ENCODE data around the gene EMCN. TPM values are rescaled to one million over a fixed set of nuclear protein-coding genes. Genes with fewer than 3 reads are reported as not detected.

The EMCN gene
- total and polyA plus RNA-seq, 2 experiments from 2014 or later, result 0.22 to 1.0 TPM

DNA sequence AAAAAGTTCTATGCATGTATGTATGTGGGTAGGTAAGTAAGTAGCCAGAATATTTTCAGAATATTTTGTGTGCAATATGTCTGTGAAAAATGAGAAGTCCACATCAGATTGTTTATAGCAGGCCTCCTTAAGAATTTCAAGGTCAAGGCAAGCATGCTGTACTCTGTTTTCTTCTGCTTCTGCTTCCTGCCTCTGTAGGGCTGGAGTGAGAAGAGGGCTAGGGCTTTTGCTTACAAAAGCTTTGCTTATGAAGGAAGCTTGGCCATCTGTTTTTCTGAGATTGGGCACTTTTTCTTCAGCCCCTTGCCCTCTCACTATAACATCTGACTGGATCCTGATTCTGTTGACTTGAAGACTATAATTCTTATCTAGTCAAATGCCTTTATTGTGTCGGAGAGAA lies 150.4 kb downstream of the EMCN start:
- Histone ChIP-seq H3K9me2 (ENCODE audit: insufficient read depth) (no peaks in the 10 kb centered on the region), H3K9me3 (ENCODE audit: low read depth) (no peaks in the 10 kb centered on the region), H3K36me3 (ENCODE audit: low read depth) (no peaks in the 10 kb centered on the region), H3K79me2 (ENCODE audit: insufficient read depth) (no peaks in the 10 kb centered on the region), H2AFZ (no peak overlapping the region), H3F3A (ENCODE audit: insufficient read depth) (peaks cover 3% of the 10 kb centered on the region; the same call in 1 of the 2 replicates), H3K4me2 (ENCODE audit: unreplicated experiment) (no peak overlapping the region), H3K4me1 (ENCODE audit: insufficient read depth) (peaks cover 4% of the 10 kb centered on the region; the same call in 1 of the 2 replicates), H3K27me3 (replicated peaks; ENCODE audit: insufficient read depth) (no peaks in the 10 kb centered on the region), H3K27ac (no peak overlapping the region), H3K4me3 (no peak overlapping the region), H3K9ac (no peak overlapping the region), H4K20me1 (ENCODE audit: insufficient read depth) (no peaks in the 10 kb centered on the region)
- in situ Hi-C loops (cut with MboI), result no loop called here
- WGBS, 2 experiments (ENCODE audit: low coverage in 1 of 2, low lambda C conversion rate in 2 of 2, missing lambda C conversion rate in 2 of 2), result 49 to 54% methylated on average over 1 of the region's 1 CpG
- TF ChIP-seq EZH2 (IDR thresholded peaks at IDR 0.05; ENCODE audit: insufficient read depth, poor library complexity, severe bottlenecking), result no peak
- TF ChIP-seq EZH2phosphoT487 (IDR thresholded peaks at IDR 0.05; ENCODE audit: insufficient read depth, low read depth), result no peak
- DNase-seq, result no peak

DNA sequence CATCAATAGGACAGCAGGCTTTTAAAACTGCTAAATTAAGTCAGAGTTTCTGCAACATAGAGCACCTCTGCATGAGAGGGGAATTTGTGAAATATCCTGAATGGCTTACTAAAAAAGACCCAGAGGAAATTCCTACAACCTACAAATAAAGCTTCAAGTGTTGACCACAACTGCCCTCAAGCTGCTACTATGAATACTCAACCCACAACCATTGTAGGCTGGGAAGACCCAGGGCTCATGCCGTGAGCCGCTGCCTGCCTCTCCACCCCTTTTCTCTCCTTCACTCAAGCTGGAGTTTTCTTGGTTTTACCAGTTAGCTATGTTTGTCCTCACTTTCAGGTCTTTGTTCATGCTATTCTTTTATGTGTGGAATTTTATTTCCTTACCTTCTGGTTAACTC lies 151.6 kb downstream of the EMCN start:
- 94 to 98% methylated on average over 2 of the region's 2 CpGs for WGBS, 2 experiments (ENCODE audit: low coverage in 1 of 2, low lambda C conversion rate in 2 of 2, missing lambda C conversion rate in 2 of 2)
- DNase-seq, result no peak
- H3K4me3 ChIP-seq, result no peak overlapping the region
- no peak overlapping the region for H3K4me2 ChIP-seq (ENCODE audit: unreplicated experiment)
- H3F3A ChIP-seq (ENCODE audit: insufficient read depth), result peaks cover 8% of the 10 kb centered on the region; the same call in 1 of the 2 replicates
- H4K20me1 ChIP-seq (ENCODE audit: insufficient read depth), result no peaks in the 10 kb centered on the region
- H3K27ac ChIP-seq, result no peak overlapping the region
- no peak overlapping the region for H3K9ac ChIP-seq
- H3K79me2 ChIP-seq (ENCODE audit: insufficient read depth), result no peaks in the 10 kb centered on the region
- no peaks in the 10 kb centered on the region for H3K9me2 ChIP-seq (ENCODE audit: insufficient read depth)
- no peaks in the 10 kb centered on the region for H3K9me3 ChIP-seq (ENCODE audit: low read depth)
- in situ Hi-C loops (cut with MboI), result no loop called here
- no peak overlapping the region for H2AFZ ChIP-seq
- no peak for TF ChIP-seq EZH2phosphoT487 (IDR thresholded peaks at IDR 0.05; ENCODE audit: insufficient read depth, low read depth)
- TF ChIP-seq EZH2 (IDR thresholded peaks at IDR 0.05; ENCODE audit: insufficient read depth, poor library complexity, severe bottlenecking), result no peak
- peaks cover 14% of the 10 kb centered on the region; the same call in 1 of the 2 replicates for H3K4me1 ChIP-seq (ENCODE audit: insufficient read depth)
- no peaks in the 10 kb centered on the region for H3K27me3 ChIP-seq (replicated peaks; ENCODE audit: insufficient read depth)
- H3K36me3 ChIP-seq (ENCODE audit: low read depth), result no peaks in the 10 kb centered on the region

DNA sequence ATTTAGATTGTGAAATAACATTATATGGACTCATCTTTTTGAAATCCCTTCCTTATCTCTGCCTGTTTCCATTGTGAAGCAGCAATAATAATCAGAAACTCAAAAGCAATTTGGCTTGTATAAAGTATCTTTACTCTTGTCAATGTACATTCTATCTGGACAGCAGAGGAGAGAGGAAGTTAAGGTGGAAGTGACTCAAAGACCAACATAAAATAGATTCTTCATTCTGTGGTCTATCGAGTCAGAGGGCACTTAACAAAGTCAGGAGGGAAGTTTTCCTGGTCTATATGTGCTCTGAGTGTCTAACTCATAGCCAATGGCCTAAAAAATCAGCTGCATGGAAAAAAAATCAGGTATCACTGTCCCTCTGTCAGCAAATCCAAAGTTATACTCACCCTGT lies 155.5 kb downstream of the EMCN start:
- no peak overlapping the region for H2AFZ ChIP-seq
- no peak for TF ChIP-seq EZH2phosphoT487 (IDR thresholded peaks at IDR 0.05; ENCODE audit: insufficient read depth, low read depth)
- no peak for TF ChIP-seq EZH2 (IDR thresholded peaks at IDR 0.05; ENCODE audit: insufficient read depth, poor library complexity, severe bottlenecking)
- H3K27me3 ChIP-seq (replicated peaks; ENCODE audit: insufficient read depth), result no peaks in the 10 kb centered on the region
- no peaks in the 10 kb centered on the region for H3K9me3 ChIP-seq (ENCODE audit: low read depth)
- no peaks in the 10 kb centered on the region for H3K79me2 ChIP-seq (ENCODE audit: insufficient read depth)
- no peak overlapping the region for H3K4me3 ChIP-seq
- in situ Hi-C loops (cut with MboI), result no loop called here
- 71 to 83% methylated on average over 1 of the region's 1 CpG for WGBS, 2 experiments (ENCODE audit: low coverage in 1 of 2, low lambda C conversion rate in 2 of 2, missing lambda C conversion rate in 2 of 2)
- H3K36me3 ChIP-seq (ENCODE audit: low read depth), result no peaks in the 10 kb centered on the region
- H4K20me1 ChIP-seq (ENCODE audit: insufficient read depth), result no peaks in the 10 kb centered on the region
- H3F3A ChIP-seq (ENCODE audit: insufficient read depth), result peaks cover 8% of the 10 kb centered on the region; the same call in 1 of the 2 replicates
- DNase-seq, result peak; percentile 39
- H3K4me1 ChIP-seq (ENCODE audit: insufficient read depth), result peaks cover 14% of the 10 kb centered on the region; the same call in 1 of the 2 replicates
- H3K27ac ChIP-seq, result no peak overlapping the region
- H3K9ac ChIP-seq, result no peak overlapping the region
- H3K4me2 ChIP-seq (ENCODE audit: unreplicated experiment), result no peak overlapping the region
- H3K9me2 ChIP-seq (ENCODE audit: insufficient read depth), result no peaks in the 10 kb centered on the region

DNA sequence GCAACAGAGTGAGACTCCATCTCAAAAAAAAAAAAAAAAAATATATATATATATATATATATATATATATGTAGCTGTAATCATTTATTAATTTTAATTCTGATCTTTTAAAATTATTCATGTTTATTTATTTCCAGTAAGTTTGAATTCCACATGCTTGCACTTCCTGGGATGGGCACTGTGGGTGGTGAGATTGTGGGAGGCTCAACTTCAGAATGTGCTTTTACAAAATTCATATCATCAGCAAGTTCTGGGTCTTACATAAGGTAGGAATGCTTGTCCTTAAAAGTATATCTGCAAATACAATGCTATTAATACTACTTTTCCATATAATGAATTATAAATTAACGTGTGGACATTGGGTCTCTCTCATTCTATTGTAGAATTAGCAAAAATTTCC lies 156.5 kb downstream of the EMCN start:
- no peaks in the 10 kb centered on the region for H3K9me3 ChIP-seq (ENCODE audit: low read depth)
- no peaks in the 10 kb centered on the region for H3K9me2 ChIP-seq (ENCODE audit: insufficient read depth)
- DNase-seq, result no peak
- H3K9ac ChIP-seq, result no peak overlapping the region
- H3K4me2 ChIP-seq (ENCODE audit: unreplicated experiment), result no peak overlapping the region
- H3K27me3 ChIP-seq (replicated peaks; ENCODE audit: insufficient read depth), result no peaks in the 10 kb centered on the region
- H3K79me2 ChIP-seq (ENCODE audit: insufficient read depth), result no peaks in the 10 kb centered on the region
- TF ChIP-seq EZH2phosphoT487 (IDR thresholded peaks at IDR 0.05; ENCODE audit: insufficient read depth, low read depth) (no peak), EZH2 (IDR thresholded peaks at IDR 0.05; ENCODE audit: insufficient read depth, poor library complexity, severe bottlenecking) (no peak)
- in situ Hi-C loops (cut with MboI), result no loop called here
- H3K4me3 ChIP-seq, result no peak overlapping the region
- no peak overlapping the region for H2AFZ ChIP-seq
- H3K36me3 ChIP-seq (ENCODE audit: low read depth), result no peaks in the 10 kb centered on the region
- no peak overlapping the region for H3K27ac ChIP-seq
- 79 to 81% methylated on average over 1 of the region's 1 CpG for WGBS, 2 experiments (ENCODE audit: low coverage in 1 of 2, low lambda C conversion rate in 2 of 2, missing lambda C conversion rate in 2 of 2)
- H3K4me1 ChIP-seq (ENCODE audit: insufficient read depth), result peaks cover 14% of the 10 kb centered on the region; the same call in 1 of the 2 replicates
- peaks cover 8% of the 10 kb centered on the region; the same call in 1 of the 2 replicates for H3F3A ChIP-seq (ENCODE audit: insufficient read depth)
- H4K20me1 ChIP-seq (ENCODE audit: insufficient read depth), result no peaks in the 10 kb centered on the region

DNA sequence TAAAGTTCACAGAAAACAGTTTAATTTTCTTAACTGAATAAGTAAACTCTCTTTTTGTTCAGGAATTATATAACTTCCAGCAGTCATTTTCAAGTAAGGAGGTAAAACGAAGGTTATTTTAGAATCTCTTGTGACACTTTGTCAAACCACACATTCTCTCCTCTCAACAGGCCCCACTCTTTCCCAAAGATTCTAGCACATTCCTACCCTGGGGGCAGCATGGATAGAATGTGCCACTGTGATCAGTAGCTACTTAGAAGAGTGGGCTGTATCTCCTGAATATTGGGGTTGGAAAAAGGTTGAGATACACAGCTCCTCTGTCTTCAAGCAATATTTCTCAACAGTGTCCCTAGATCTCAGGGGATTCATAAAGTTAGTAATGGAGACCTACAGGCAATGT lies 157.6 kb downstream of the EMCN start:
- no peak for TF ChIP-seq EZH2 (IDR thresholded peaks at IDR 0.05; ENCODE audit: insufficient read depth, poor library complexity, severe bottlenecking)
- no peak for TF ChIP-seq EZH2phosphoT487 (IDR thresholded peaks at IDR 0.05; ENCODE audit: insufficient read depth, low read depth)
- no peak overlapping the region for H2AFZ ChIP-seq
- H3K79me2 ChIP-seq (ENCODE audit: insufficient read depth), result no peaks in the 10 kb centered on the region
- no peak overlapping the region for H3K4me2 ChIP-seq (ENCODE audit: unreplicated experiment)
- no peaks in the 10 kb centered on the region for H3K9me2 ChIP-seq (ENCODE audit: insufficient read depth)
- no peak overlapping the region for H3K27ac ChIP-seq
- DNase-seq, result no peak
- H4K20me1 ChIP-seq (ENCODE audit: insufficient read depth), result no peaks in the 10 kb centered on the region
- in situ Hi-C loops (cut with MboI), result no loop called here
- H3F3A ChIP-seq (ENCODE audit: insufficient read depth), result peaks cover 8% of the 10 kb centered on the region; the same call in 1 of the 2 replicates
- H3K4me3 ChIP-seq, result no peak overlapping the region
- peaks cover 14% of the 10 kb centered on the region; the same call in 1 of the 2 replicates for H3K4me1 ChIP-seq (ENCODE audit: insufficient read depth)
- H3K9ac ChIP-seq, result no peak overlapping the region
- no peaks in the 10 kb centered on the region for H3K27me3 ChIP-seq (replicated peaks; ENCODE audit: insufficient read depth)
- H3K9me3 ChIP-seq (ENCODE audit: low read depth), result no peaks in the 10 kb centered on the region
- no peaks in the 10 kb centered on the region for H3K36me3 ChIP-seq (ENCODE audit: low read depth)
- 59 to 60% methylated on average over 1 of the region's 1 CpG for WGBS, 2 experiments (ENCODE audit: low coverage in 1 of 2, low lambda C conversion rate in 2 of 2, missing lambda C conversion rate in 2 of 2)

Measured in GM23248 (cell line).